HepG2 (cell line): ENCODE data around the gene MOV10L1. TPM values are rescaled to one million over a fixed set of nuclear protein-coding genes. Genes with fewer than 3 reads are reported as not detected.

Experiments used
- ATAC-seq: fragments of 200-7000 bp; cut with Tn5 transposase; 3 replicates; pipeline ENCODE4 v1.9.1; 2020; ENCODE audit warnings: mild to moderate bottlenecking, moderate library complexity
- BruUV-seq: library from RNA; stranded (reverse); fragments of 400-500 nt; replicated peaks from 2 replicates; lab custom pipeline; 2021; lab: Mats Ljungman, UMichigan
- CTCF ChIA-PET: fragments of 300-600 bp; formaldehyde crosslinking; extraction: SDS; loops from one replicate; lab custom pipeline; 2021; ENCODE audit warnings: low total read pairs, inconsistent platforms, low intra/inter-chr PET ratio; lab: Yijun Ruan, JAX
- POLR2A ChIA-PET: fragments of 350-600 bp; sonication (Branson Sonifier 250); formaldehyde crosslinking; loops from one replicate; lab custom pipeline; 2020; ENCODE audit warnings: antibody characterized with exemption, inconsistent platforms; lab: Yijun Ruan, JAX
- DNase-seq: peaks from one replicate; pipeline ENCODE4 v3.0.0-alpha.2; 2015; ENCODE audit warnings: low spot score
- FAIRE-seq: peaks from 3 replicates; lab custom pipeline; 2011; peaks lifted over from hg19 to GRCh38; lab: Jason Lieb, UNC
- H2AFZ ChIP-seq: one replicate; pipeline ENCODE4 v1.6.1; 2011; ENCODE audit warnings: low read length, inconsistent platforms
- H3K27ac ChIP-seq: fragments of 300-600 bp; 3 replicates; pipeline ENCODE4 v1.8.0; 2011; ENCODE audit warnings: mixed run types, mild to moderate bottlenecking, mixed read lengths, low read length, inconsistent platforms; ENCODE audit not compliant: insufficient read depth; ENCODE audit errors: extremely low read length
- H3K27me3 ChIP-seq, 2 experiments: fragments of 200-600 bp in 1 of 2; 2 replicates in 1 of 2; 3 replicates in 1 of 2; pipeline versions ENCODE4 v1.6.0 to v1.8.0; 2011; ENCODE audit warnings: low read length in 2 of 2, mild to moderate bottlenecking in 2 of 2, moderate library complexity in 2 of 2, inconsistent platforms in 1 of 2; ENCODE audit not compliant: insufficient read depth in 2 of 2, control insufficient read depth in 1 of 2
- H3K36me3 ChIP-seq, 2 experiments: fragments of 200-600 bp in 1 of 2; replicated peaks in 1 of 2; 2 replicates in 1 of 2; 3 replicates in 1 of 2; pipeline versions ENCODE4 v1.5.1 to v1.8.0; 2011; ENCODE audit warnings: low read length in 2 of 2, inconsistent platforms in 1 of 2; ENCODE audit not compliant: insufficient read depth in 2 of 2, control insufficient read depth in 1 of 2
- H3K4me1 ChIP-seq: 2 replicates; pipeline ENCODE4 v1.5.1; 2012; ENCODE audit warnings: low read length, inconsistent platforms; ENCODE audit not compliant: insufficient read depth
- H3K4me2 ChIP-seq: 2 replicates; pipeline ENCODE4 v1.6.0; 2011; ENCODE audit warnings: low read depth, low read length, inconsistent platforms
- H3K4me3 ChIP-seq, 3 experiments: fragments of 200-600 bp in 1 of 3; sonication (generic), shearing (Covaris generic) in 1 of 3; replicated peaks in 1 of 3; 2 replicates each; pipeline ENCODE4 v1.5.1; 2011 to 2016; ENCODE audit warnings: low read length in 3 of 3, inconsistent platforms in 2 of 3, low read depth in 2 of 3, mild to moderate bottlenecking in 2 of 3, control low read depth in 1 of 3, mixed read lengths in 1 of 3; ENCODE audit not compliant: insufficient read depth in 1 of 3
- H3K79me2 ChIP-seq: one replicate; pipeline ENCODE4 v1.6.1; 2011; ENCODE audit warnings: low read length, inconsistent platforms; ENCODE audit not compliant: insufficient read depth
- H3K9ac ChIP-seq: 2 replicates; pipeline ENCODE4 v1.6.0; 2011; ENCODE audit warnings: mild to moderate bottlenecking, low read depth, low read length, inconsistent platforms; ENCODE audit not compliant: insufficient read depth
- H3K9me3 ChIP-seq: 2 replicates; pipeline ENCODE4 v1.5.1; 2012; ENCODE audit warnings: mild to moderate bottlenecking, low read length
- H4K20me1 ChIP-seq: 2 replicates; pipeline ENCODE4 v1.6.0; 2011; ENCODE audit warnings: inconsistent platforms, mild to moderate bottlenecking, low read length, moderate library complexity; ENCODE audit not compliant: insufficient read depth
- CCAR2 ChIP-seq: fragments of 200-400 bp; formaldehyde crosslinking; optimal IDR thresholded peaks from 2 replicates; pipeline ENCODE3; 2018; ENCODE audit warnings: low read depth, mild to moderate bottlenecking, low read length, moderate library complexity
- GATA4 ChIP-seq: sonication (generic); IDR thresholded peaks from 2 replicates; pipeline ENCODE4 v1.6.1; 2016; ENCODE audit warnings: antibody characterized with exemption, low read depth, borderline replicate concordance
- HMG20A ChIP-seq: IDR thresholded peaks from 2 replicates; pipeline ENCODE4 v1.6.1; 2016; ENCODE audit warnings: borderline replicate concordance
- JUN ChIP-seq: sonication (generic); formaldehyde crosslinking; IDR thresholded peaks from 2 replicates; pipeline ENCODE4 v1.4.0; 2020; ENCODE audit warnings: mild to moderate bottlenecking, missing genetic modification reagents
- RBAK ChIP-seq: sonication (generic); formaldehyde crosslinking; IDR thresholded peaks from 2 replicates; pipeline ENCODE4 v1.5.1; 2020; ENCODE audit warnings: mild to moderate bottlenecking, missing genetic modification reagents
- SMC3 ChIP-seq: IDR thresholded peaks from 2 replicates; pipeline ENCODE4 v1.6.1; 2011; ENCODE audit warnings: low read length, improper control_type of control experiment
- ZBTB7A ChIP-seq: sonication (generic); formaldehyde crosslinking; IDR thresholded peaks from 2 replicates; pipeline ENCODE4 v1.8.0; 2022; ENCODE audit warnings: mild to moderate bottlenecking, missing genetic modification reagents
- ZFP1 ChIP-seq: IDR thresholded peaks from 2 replicates; pipeline ENCODE4 v1.6.1; 2016
- ZFP37 ChIP-seq: sonication (generic); formaldehyde crosslinking; IDR thresholded peaks from 2 replicates; pipeline ENCODE4 v1.4.0; 2020; ENCODE audit warnings: missing genetic modification reagents, borderline replicate concordance
- ZNF441 ChIP-seq: sonication (generic); formaldehyde crosslinking; IDR thresholded peaks from 2 replicates; pipeline ENCODE4 v1.7.0; 2021; ENCODE audit warnings: missing genetic modification reagents, borderline replicate concordance
- ZNF552 ChIP-seq: sonication (generic); formaldehyde crosslinking; IDR thresholded peaks from 2 replicates; pipeline ENCODE4 v1.9.0; 2022; ENCODE audit warnings: missing genetic modification reagents, mild to moderate bottlenecking, borderline replicate concordance
- ZNF574 ChIP-seq: sonication (generic); formaldehyde crosslinking; IDR thresholded peaks from 2 replicates; pipeline ENCODE4 v1.4.0; 2020; ENCODE audit warnings: missing genetic modification reagents
- ZSCAN12 ChIP-seq: sonication (generic); formaldehyde crosslinking; IDR thresholded peaks from 2 replicates; pipeline ENCODE4 v1.9.0; 2021; ENCODE audit warnings: mild to moderate bottlenecking, missing genetic modification reagents
- WGBS: methylation state at CpG from one replicate; pipeline ENCODE4 v1.1.6; 2017; ENCODE audit warnings: low lambda C conversion rate; 5-methylcytosine and 5-hydroxymethylcytosine counted together
- in situ Hi-C: cut with HindIII; loops from 2 replicates; pipeline ENCODE4 v1.10.0; 2017; ENCODE audit warnings: low pct_unique_long_range_greater_than_20kb; ENCODE audit not compliant: extremely low pct_ligation_motif_present
- intact Hi-C: fragments of 100-400 bp; cut with micrococcal nuclease; formaldehyde crosslinking; loops from one replicate; pipeline ENCODE4 v1.10.0; 2022; ENCODE audit not compliant: unreplicated experiment
- polyA plus RNA-seq, 8 experiments: library from polyadenylated mRNA; depleted of rRNA in 3 of 8; stranded (reverse) in 7 of 8; unstranded in 1 of 8; fragments of >200 nt; fragmentation: Illumina TruSeq in 4 of 8; extraction: Trizol in 4 of 8; gene quantifications; 2 replicates each; pipeline versions ENCODE4 v1.2.1 to v1.2.3, GENCODE V29; 2011 to 2016; ENCODE audit warnings: low read depth in 4 of 8, missing spikeins in 1 of 8, mixed read lengths in 1 of 8; ENCODE audit not compliant: insufficient read depth in 1 of 8
- total RNA-seq, 5 experiments: library from RNA; depleted of rRNA; stranded (reverse); fragments of >200 nt; fragmentation: Illumina TruSeq; extraction: Trizol; gene quantifications; 2 replicates each; pipeline ENCODE4 v1.2.3, GENCODE V29; 2016; ENCODE audit warnings: low read depth in 1 of 5
- TF ChIP-seq, protein P1 (sequence below): sonication (generic); formaldehyde crosslinking; conservative IDR thresholded peaks from 2 replicates; pipeline ENCODE4 v1.4.0; 2020; ENCODE audit warnings: mild to moderate bottlenecking, missing genetic modification reagents, moderate library complexity
- TF ChIP-seq, protein P2 (sequence below): IDR thresholded peaks from 2 replicates; pipeline ENCODE4 v1.6.1; 2016; ENCODE audit warnings: mild to moderate bottlenecking, missing biosample characterization, missing genetic modification reagents
- TF ChIP-seq, protein P3 (sequence below): sonication (generic); formaldehyde crosslinking; IDR thresholded peaks from 2 replicates; pipeline ENCODE4 v1.8.1; 2023; ENCODE audit warnings: mild to moderate bottlenecking, missing genetic modification reagents

The MOV10L1 gene
- total and polyA plus RNA-seq, 2 of the 13 experiments (the other 11 are each of a cell fraction or from before 2014, with no cell fraction given): 0.11 to 0.12 TPM

DNA sequence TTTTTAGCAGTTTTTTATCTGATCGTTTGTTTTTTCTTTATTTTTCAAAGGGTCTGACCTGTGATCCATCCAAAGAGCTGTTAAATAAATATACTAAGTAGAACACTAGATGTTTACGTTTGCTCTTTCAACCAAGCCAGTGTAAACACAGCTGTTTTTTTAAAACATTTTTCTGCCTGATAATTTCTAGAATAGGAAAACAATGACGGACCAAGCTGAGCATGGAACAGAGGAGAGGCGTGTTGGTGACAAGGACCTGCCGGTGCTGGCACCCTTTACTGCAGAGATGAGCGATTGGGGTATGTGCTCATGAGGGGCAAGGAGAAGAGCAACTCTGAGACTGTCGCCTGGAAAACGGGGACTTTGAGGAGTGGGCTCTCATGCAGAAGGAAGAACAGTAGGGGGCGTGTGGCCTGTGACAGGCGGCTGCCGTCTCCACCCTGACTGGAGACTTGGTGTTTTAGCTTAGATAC lies 52.1 kb downstream of the MOV10L1 start (continued):
- TF ChIP-seq ZNF574 (0 out of 2 replicates have a peak, but pooled peaks have one; percentile 6), ZNF552 (no peak), ZBTB7A (CRISPR knock-in tag) (peak; percentile 65; the same call in 1 of the 2 replicates), HMG20A (CRISPR knock-in tag) (peak; percentile 40; the same call in 1 of the 2 replicates)
- TF ChIP-seq, protein P1, sequence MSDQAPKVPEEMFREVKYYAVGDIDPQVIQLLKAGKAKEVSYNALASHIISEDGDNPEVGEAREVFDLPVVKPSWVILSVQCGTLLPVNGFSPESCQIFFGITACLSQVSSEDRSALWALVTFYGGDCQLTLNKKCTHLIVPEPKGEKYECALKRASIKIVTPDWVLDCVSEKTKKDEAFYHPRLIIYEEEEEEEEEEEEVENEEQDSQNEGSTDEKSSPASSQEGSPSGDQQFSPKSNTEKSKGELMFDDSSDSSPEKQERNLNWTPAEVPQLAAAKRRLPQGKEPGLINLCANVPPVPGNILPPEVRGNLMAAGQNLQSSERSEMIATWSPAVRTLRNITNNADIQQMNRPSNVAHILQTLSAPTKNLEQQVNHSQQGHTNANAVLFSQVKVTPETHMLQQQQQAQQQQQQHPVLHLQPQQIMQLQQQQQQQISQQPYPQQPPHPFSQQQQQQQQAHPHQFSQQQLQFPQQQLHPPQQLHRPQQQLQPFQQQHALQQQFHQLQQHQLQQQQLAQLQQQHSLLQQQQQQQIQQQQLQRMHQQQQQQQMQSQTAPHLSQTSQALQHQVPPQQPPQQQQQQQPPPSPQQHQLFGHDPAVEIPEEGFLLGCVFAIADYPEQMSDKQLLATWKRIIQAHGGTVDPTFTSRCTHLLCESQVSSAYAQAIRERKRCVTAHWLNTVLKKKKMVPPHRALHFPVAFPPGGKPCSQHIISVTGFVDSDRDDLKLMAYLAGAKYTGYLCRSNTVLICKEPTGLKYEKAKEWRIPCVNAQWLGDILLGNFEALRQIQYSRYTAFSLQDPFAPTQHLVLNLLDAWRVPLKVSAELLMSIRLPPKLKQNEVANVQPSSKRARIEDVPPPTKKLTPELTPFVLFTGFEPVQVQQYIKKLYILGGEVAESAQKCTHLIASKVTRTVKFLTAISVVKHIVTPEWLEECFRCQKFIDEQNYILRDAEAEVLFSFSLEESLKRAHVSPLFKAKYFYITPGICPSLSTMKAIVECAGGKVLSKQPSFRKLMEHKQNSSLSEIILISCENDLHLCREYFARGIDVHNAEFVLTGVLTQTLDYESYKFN (CRISPR knock-in tag): peak; percentile 74

DNA sequence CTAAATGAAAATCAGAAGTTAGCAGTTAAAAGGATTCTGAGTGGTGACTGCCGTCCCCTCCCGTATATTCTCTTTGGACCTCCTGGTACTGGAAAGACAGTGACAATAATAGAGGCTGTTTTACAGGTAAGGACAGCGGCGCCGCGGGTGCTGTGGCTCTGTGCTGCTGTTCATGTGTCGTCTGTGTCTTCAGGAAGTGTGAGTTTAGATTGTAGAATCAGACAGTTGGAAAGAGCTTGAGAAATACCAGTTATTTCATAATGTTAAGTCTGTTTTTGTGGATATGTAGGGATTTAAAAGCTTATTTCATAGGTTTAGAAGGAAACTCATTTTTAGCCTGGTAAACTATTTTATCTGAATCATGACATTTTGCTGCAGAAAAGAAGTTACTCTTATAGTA lies 53.3 kb downstream of the MOV10L1 start:
- H3K27me3 ChIP-seq: peaks cover 2 to 24% of the 10 kb centered on the region in 2 experiments
- no peak overlapping the region for H3K4me3 ChIP-seq
- intact Hi-C loops (no loop called here), in situ Hi-C loops (no loop called here)
- no peaks in the 10 kb centered on the region for H3K36me3 ChIP-seq
- WGBS: 3% methylated on average over 7 of the region's 7 CpGs
- peak overlapping the region; percentile 25; the same call in 1 of the 2 replicates for H3K4me2 ChIP-seq
- DNase-seq: no peak
- H3K9me3 ChIP-seq: no peaks in the 10 kb centered on the region
- H2AFZ ChIP-seq: no peak overlapping the region
- H3K79me2 ChIP-seq: no peaks in the 10 kb centered on the region
- ChIA-PET POLR2A (no interaction called here), CTCF (no interaction called here)
- no peak overlapping the region for H3K9ac ChIP-seq
- H3K27ac ChIP-seq: no peak overlapping the region
- no peak for FAIRE-seq
- no peaks in the 10 kb centered on the region for H4K20me1 ChIP-seq
- ATAC-seq: no peak
- BruUV-seq: no TSS peak
- H3K4me1 ChIP-seq: peaks cover 92% of the 10 kb centered on the region
- no peak for TF ChIP-seq RBAK (CRISPR knock-in tag)
- TF ChIP-seq, protein P2, sequence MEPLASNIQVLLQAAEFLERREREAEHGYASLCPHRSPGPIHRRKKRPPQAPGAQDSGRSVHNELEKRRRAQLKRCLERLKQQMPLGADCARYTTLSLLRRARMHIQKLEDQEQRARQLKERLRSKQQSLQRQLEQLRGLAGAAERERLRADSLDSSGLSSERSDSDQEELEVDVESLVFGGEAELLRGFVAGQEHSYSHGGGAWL (CRISPR knock-in tag): no peak
- TF ChIP-seq, protein P3, sequence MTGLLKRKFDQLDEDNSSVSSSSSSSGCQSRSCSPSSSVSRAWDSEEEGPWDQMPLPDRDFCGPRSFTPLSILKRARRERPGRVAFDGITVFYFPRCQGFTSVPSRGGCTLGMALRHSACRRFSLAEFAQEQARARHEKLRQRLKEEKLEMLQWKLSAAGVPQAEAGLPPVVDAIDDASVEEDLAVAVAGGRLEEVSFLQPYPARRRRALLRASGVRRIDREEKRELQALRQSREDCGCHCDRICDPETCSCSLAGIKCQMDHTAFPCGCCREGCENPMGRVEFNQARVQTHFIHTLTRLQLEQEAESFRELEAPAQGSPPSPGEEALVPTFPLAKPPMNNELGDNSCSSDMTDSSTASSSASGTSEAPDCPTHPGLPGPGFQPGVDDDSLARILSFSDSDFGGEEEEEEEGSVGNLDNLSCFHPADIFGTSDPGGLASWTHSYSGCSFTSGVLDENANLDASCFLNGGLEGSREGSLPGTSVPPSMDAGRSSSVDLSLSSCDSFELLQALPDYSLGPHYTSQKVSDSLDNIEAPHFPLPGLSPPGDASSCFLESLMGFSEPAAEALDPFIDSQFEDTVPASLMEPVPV (CRISPR knock-in tag): no peak
- no peak for TF ChIP-seq ZNF441 (CRISPR knock-in tag)
- no peak for TF ChIP-seq CCAR2
- no peak for TF ChIP-seq ZFP1
- TF ChIP-seq SMC3: no peak
- no peak for TF ChIP-seq ZSCAN12
- no peak for TF ChIP-seq GATA4
- TF ChIP-seq JUN: no peak
- no peak for TF ChIP-seq ZFP37 (CRISPR knock-in tag)
